ENCODE measurements around the gene PQBP1.

The PQBP1 gene

GRCh38 chrX:48917139-48918001 is 19.6 kb downstream of the PQBP1 start:
- no peaks in the 10 kb centered on the region for H3K27me3 ChIP-seq
- H3K4me1 ChIP-seq (ENCODE audit: control insufficient read depth in 1 of 2, insufficient read depth in 1 of 2, low read depth in 1 of 2, low read length in 1 of 2): peaks cover 14 to 36% of the 10 kb centered on the region in 2 experiments
- peak overlapping the region; percentile 97 for H3K27ac ChIP-seq
- no peaks in the 10 kb centered on the region for H3K9me3 ChIP-seq
- TF ChIP-seq CTCF (IDR thresholded peaks at IDR 0.05): peak; percentile 98
- peaks cover 58% of the 10 kb centered on the region for H3K36me3 ChIP-seq
- peak overlapping the region; percentile 78 to 95 for H3K4me3 ChIP-seq (ENCODE audit: low read depth in 1 of 2, low read length in 1 of 2)

GRCh38 chrX:48918301-48918642 is 20.5 kb downstream of the PQBP1 start:
- Histone ChIP-seq H3K9me3 (no peaks in the 10 kb centered on the region), H3K4me3 (ENCODE audit: low read depth in 1 of 2, low read length in 1 of 2) (peak overlapping the region; percentile 78 to 95), H3K27me3 (no peaks in the 10 kb centered on the region), H3K36me3 (peaks cover 60% of the 10 kb centered on the region), H3K4me1 (ENCODE audit: control insufficient read depth in 1 of 2, insufficient read depth in 1 of 2, low read depth in 1 of 2, low read length in 1 of 2) (peaks cover 12 to 34% of the 10 kb centered on the region in 2 experiments), H3K27ac (peak overlapping the region; percentile 97)
- TF ChIP-seq CTCF (IDR thresholded peaks at IDR 0.05): no peak

GRCh38 chrX:48918643-48919340 is 21.1 kb downstream of the PQBP1 start, which contains the start of gene PIM2:
TSS of gene PIM2 (minus strand) at chrX:48919024. CDS start at chrX:48918834, 190 bp downstream.
- H3K27ac ChIP-seq: peak within 1 kb of the TSS; percentile 97
- H3K36me3 ChIP-seq: peaks cover 60% of the 10 kb centered on the region
- no peak for TF ChIP-seq CTCF (IDR thresholded peaks at IDR 0.05)
- H3K4me1 ChIP-seq (ENCODE audit: control insufficient read depth in 1 of 2, insufficient read depth in 1 of 2, low read depth in 1 of 2, low read length in 1 of 2): peaks cover 12 to 34% of the 10 kb centered on the region in 2 experiments
- H3K9me3 ChIP-seq: no peaks in the 10 kb centered on the region
- H3K27me3 ChIP-seq: no peaks in the 10 kb centered on the region
- peak within 1 kb of the TSS; percentile 78 to 95 for H3K4me3 ChIP-seq (ENCODE audit: low read depth in 1 of 2, low read length in 1 of 2)

DNA sequence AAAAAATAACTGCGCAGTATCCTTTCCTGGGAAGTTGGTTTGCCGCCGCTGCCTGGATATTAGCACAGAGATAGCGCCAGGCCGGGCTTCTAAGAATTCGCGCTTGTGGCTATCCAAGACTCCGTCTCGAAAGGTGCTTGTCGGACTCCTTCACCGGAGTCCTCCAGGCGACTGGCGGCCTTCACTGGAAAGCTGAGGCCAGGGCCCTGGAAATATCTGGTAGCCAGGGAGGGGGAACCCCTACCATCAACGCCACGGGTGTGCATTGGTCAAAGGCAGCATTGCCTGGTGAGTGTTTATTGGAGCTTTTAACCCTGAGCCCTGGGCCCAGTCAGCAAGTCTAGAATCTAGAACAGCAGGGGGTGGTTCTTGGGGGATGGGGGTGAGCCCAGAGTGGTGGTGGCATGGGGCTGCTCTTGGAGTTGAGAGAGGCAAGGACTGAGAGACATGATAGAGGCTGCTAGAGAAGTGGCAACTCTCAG is 21.7 kb downstream of the PQBP1 start:
- no peak for TF ChIP-seq CTCF (IDR thresholded peaks at IDR 0.05)
- no peaks in the 10 kb centered on the region for H3K27me3 ChIP-seq
- peak overlapping the region; percentile 78 to 95 for H3K4me3 ChIP-seq (ENCODE audit: low read depth in 1 of 2, low read length in 1 of 2)
- peaks cover 12 to 34% of the 10 kb centered on the region in 2 experiments for H3K4me1 ChIP-seq (ENCODE audit: control insufficient read depth in 1 of 2, insufficient read depth in 1 of 2, low read depth in 1 of 2, low read length in 1 of 2)
- H3K27ac ChIP-seq: peak overlapping the region; percentile 97
- H3K9me3 ChIP-seq: no peaks in the 10 kb centered on the region
- peaks cover 60% of the 10 kb centered on the region for H3K36me3 ChIP-seq

DNA sequence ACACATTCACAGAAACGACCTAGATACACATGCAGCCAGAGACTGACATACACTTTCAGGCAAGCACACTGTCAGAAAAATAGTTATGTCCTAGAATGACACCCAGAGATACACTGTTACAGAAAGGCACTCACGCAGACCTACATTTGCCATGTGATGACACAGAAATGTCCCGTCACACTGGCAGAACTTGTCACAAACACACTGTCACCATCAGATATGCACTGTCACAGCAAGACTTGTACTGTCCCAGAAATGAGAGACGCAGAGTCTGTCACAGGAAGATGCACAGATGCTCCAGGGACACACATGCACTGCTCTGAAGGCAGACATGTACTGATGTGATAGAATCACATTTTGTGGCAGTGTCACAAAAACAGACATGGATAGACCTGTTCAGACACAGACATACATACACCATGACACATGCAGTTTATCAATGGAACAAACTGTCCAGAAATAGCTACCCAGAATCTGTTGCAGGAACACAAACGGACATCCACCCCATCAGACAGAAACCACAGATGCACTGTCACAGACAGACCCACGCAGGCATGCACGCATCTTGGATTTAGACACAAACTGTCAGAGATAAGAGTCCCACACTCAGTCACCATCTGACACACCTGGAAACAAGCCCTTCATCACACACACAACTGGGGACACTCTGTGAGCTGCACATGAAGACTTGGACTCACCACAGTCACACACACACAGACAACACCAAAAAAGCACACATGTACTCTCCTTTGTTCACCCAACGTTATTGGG is 22.4 kb downstream of the PQBP1 start:
- Histone ChIP-seq H3K4me1 (ENCODE audit: control insufficient read depth in 1 of 2, insufficient read depth in 1 of 2, low read depth in 1 of 2, low read length in 1 of 2) (peaks cover 12 to 34% of the 10 kb centered on the region in 2 experiments), H3K27me3 (no peaks in the 10 kb centered on the region), H3K27ac (peak overlapping the region; percentile 97), H3K36me3 (peaks cover 58% of the 10 kb centered on the region), H3K4me3 (ENCODE audit: low read depth in 1 of 2, low read length in 1 of 2) (peak overlapping the region; percentile 78 to 95), H3K9me3 (no peaks in the 10 kb centered on the region)
- no peak for TF ChIP-seq CTCF (IDR thresholded peaks at IDR 0.05)
